OCI-LY7 (cell line): ENCODE measurements around the gene CFAP61.

ENCODE experiments used
- CTCF ChIP-seq: fragments of 200-600 bp; sonication (generic); conservative IDR thresholded peaks from 2 replicates; pipeline ENCODE4 v1.5.1; 2014; ENCODE audit warnings: mild to moderate bottlenecking, antibody characterized with exemption, low read length, moderate library complexity, mixed read lengths
- EZH2phosphoT487 ChIP-seq: fragments of 200-600 bp; sonication (generic); IDR thresholded peaks from 2 replicates; pipeline ENCODE4 v1.6.1; 2018; ENCODE audit warnings: low read depth, borderline replicate concordance, mild to moderate bottlenecking, mixed run types, antibody characterized with exemption, low read length, moderate library complexity, mixed read lengths

DNA sequence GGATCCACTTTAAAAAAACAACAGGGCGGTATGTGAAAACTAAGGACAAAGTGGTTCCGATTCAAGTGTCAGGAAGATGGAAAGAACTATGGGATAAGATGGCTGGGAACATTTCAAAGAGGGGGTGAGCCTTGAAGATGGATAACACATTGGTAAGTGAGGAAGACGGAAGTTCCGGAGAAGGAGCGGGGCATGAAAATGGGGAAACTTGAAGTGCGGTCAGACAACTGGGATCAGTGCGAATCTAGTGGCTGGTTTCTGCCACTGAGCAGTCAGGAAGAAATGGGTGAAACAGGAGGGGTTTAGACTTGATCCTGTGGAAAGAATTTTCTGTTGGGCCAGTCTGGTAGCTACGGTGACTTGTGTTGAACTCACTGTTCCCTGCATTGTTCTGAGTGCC is 34.0 kb upstream of the CFAP61 start:
- TF ChIP-seq CTCF (no peak), EZH2phosphoT487 (no peak)
